Neuronal stem cell (in vitro differentiated cells): ENCODE data around the gene GNPTG. TPM values are rescaled to one million over a fixed set of nuclear protein-coding genes. Genes with fewer than 3 reads are reported as not detected.
A peak's percentile ranks its signal among the peaks of the same experiment; 100 is the strongest.

Experiments used
- DNase-seq: peaks from one replicate; pipeline ENCODE4 v3.0.0-alpha.2; 2013; ENCODE audit warnings: low spot score
- H2AFZ ChIP-seq: one replicate; pipeline ENCODE4 v1.6.1; 2013; ENCODE audit warnings: mild to moderate bottlenecking, low read length, inconsistent platforms
- H2AK5ac ChIP-seq: 2 replicates; pipeline ENCODE4 v1.6.1; 2013; ENCODE audit warnings: low read depth, mild to moderate bottlenecking, inconsistent platforms, low read length, moderate library complexity, mixed read lengths
- H2BK120ac ChIP-seq: 2 replicates; pipeline ENCODE4 v1.6.1; 2013; ENCODE audit warnings: low read depth, mild to moderate bottlenecking, inconsistent platforms, low read length, moderate library complexity, mixed read lengths
- H2BK12ac ChIP-seq: one replicate; pipeline ENCODE4 v1.6.1; 2013; ENCODE audit warnings: low read length, inconsistent platforms
- H2BK15ac ChIP-seq: 2 replicates; pipeline ENCODE4 v1.6.1; 2013; ENCODE audit warnings: mild to moderate bottlenecking, low read length, inconsistent platforms, mixed read lengths
- H2BK5ac ChIP-seq: one replicate; pipeline ENCODE4 v1.6.1; 2013; ENCODE audit warnings: inconsistent platforms, mild to moderate bottlenecking, low read length, moderate library complexity
- H3K14ac ChIP-seq: one replicate; pipeline ENCODE4 v1.6.1; 2013; ENCODE audit warnings: low read length, inconsistent platforms
- H3K18ac ChIP-seq: 2 replicates; pipeline ENCODE4 v1.6.1; 2013; ENCODE audit warnings: low read length, inconsistent platforms
- H3K23ac ChIP-seq: 2 replicates; pipeline ENCODE4 v1.6.1; 2013; ENCODE audit warnings: low read depth, mild to moderate bottlenecking, mixed read lengths, low read length, inconsistent platforms; ENCODE audit not compliant: poor library complexity
- H3K27ac ChIP-seq: replicated peaks from 3 replicates; pipeline ENCODE4 v1.5.1; 2013; ENCODE audit warnings: low read length, inconsistent platforms
- H3K27me3 ChIP-seq, 3 experiments: 2 replicates each; pipeline ENCODE4 v1.6.1; 2013; ENCODE audit warnings: low read length in 3 of 3, mild to moderate bottlenecking in 2 of 3, inconsistent platforms in 1 of 3, low read depth in 1 of 3, mixed read lengths in 1 of 3, moderate library complexity in 1 of 3; ENCODE audit not compliant: control insufficient read depth in 3 of 3, insufficient read depth in 3 of 3
- H3K36me3 ChIP-seq, 2 donors: replicated peaks in 1 of 2; 2 replicates each; pipeline ENCODE4 v1.6.1; 2013; ENCODE audit warnings: low read length in 2 of 2; ENCODE audit not compliant: control insufficient read depth in 2 of 2, insufficient read depth in 2 of 2
- H3K4ac ChIP-seq: 2 replicates; pipeline ENCODE4 v1.6.1; 2013; ENCODE audit warnings: inconsistent platforms, mild to moderate bottlenecking, low read length, moderate library complexity
- H3K4me1 ChIP-seq, 2 donors: 1 replicate in 1 of 2; 2 replicates in 1 of 2; pipeline ENCODE4 v1.6.1; 2013; ENCODE audit warnings: low read length in 2 of 2, low read depth in 1 of 2; ENCODE audit not compliant: control insufficient read depth in 2 of 2, insufficient read depth in 1 of 2
- H3K4me2 ChIP-seq: one replicate; pipeline ENCODE4 v1.6.1; 2013; ENCODE audit warnings: mild to moderate bottlenecking, low read length, inconsistent platforms; ENCODE audit not compliant: insufficient read depth, poor library complexity, severe bottlenecking
- H3K4me3 ChIP-seq, 2 donors: 2 replicates each; pipeline ENCODE4 v1.5.1; 2013; ENCODE audit warnings: low read length in 2 of 2, mild to moderate bottlenecking in 2 of 2, inconsistent platforms in 1 of 2, moderate library complexity in 1 of 2
- H3K79me1 ChIP-seq: one replicate; pipeline ENCODE4 v1.6.1; 2013; ENCODE audit warnings: low read depth, mild to moderate bottlenecking, inconsistent platforms, low read length, moderate library complexity
- H3K9ac ChIP-seq: one replicate; pipeline ENCODE4 v1.6.1; 2013; ENCODE audit warnings: mild to moderate bottlenecking, low read depth, low read length, inconsistent platforms; ENCODE audit not compliant: poor library complexity
- H3K9me3 ChIP-seq, 2 donors: replicated peaks in 1 of 2; 2 replicates each; pipeline versions ENCODE3 to v1.6.1; 2013; ENCODE audit warnings: low read length in 2 of 2, mild to moderate bottlenecking in 2 of 2, inconsistent platforms in 1 of 2, low read depth in 1 of 2, mixed read lengths in 1 of 2, moderate library complexity in 1 of 2; ENCODE audit not compliant: control insufficient read depth in 2 of 2, insufficient read depth in 1 of 2
- H4K8ac ChIP-seq: one replicate; pipeline ENCODE4 v1.6.1; 2013; ENCODE audit warnings: low read depth, mild to moderate bottlenecking, inconsistent platforms, low read length, moderate library complexity
- H4K91ac ChIP-seq: one replicate; pipeline ENCODE4 v1.6.1; 2013; ENCODE audit warnings: low read length, low read depth, mild to moderate bottlenecking, inconsistent platforms; ENCODE audit not compliant: poor library complexity
- WGBS, 2 donors: extraction: QIAGEN DNeasy Blood & Tissue Kit; methylation state at CpG; one replicate each; pipeline ENCODE4 v1.1.7; 2013; ENCODE audit warnings: missing lambda C conversion rate in 2 of 2, mixed read lengths in 1 of 2; ENCODE audit not compliant: insufficient read length in 2 of 2, insufficient replicate concordance in 1 of 2; ENCODE audit errors: extremely low coverage in 2 of 2; 5-methylcytosine and 5-hydroxymethylcytosine counted together
- polyA plus RNA-seq, 2 experiments: library from polyadenylated mRNA; stranded (reverse); fragments of 200-250 nt; gene quantifications; one replicate each; pipeline ENCODE4 v1.2.3, GENCODE V29; 2013

The GNPTG gene
- polyA plus RNA-seq (2013, experiment 1 of 2), result 14.7 TPM
- polyA plus RNA-seq (2013, experiment 2 of 2), result 13.2 TPM

GRCh38 chr16:1351582-1352362 lies at the start of gene GNPTG, which contains the start of gene TSR3:
GNPTG (plus strand) TSS chr16:1351931; CDS start chr16:1351966, 35 bp downstream.
TSR3 (minus strand) TSS chr16:1351878; CDS start chr16:1351804, 74 bp downstream.
- H3K18ac ChIP-seq, result peak within 1 kb of the TSS; percentile 97
- H2AK5ac ChIP-seq, result peak within 1 kb of the TSS; percentile 95
- peak; percentile 89 for DNase-seq
- peaks cover 8 to 12% of the 10 kb centered on the region in 2 donors for H3K4me1 ChIP-seq
- H4K91ac ChIP-seq, result peak within 1 kb of the TSS; percentile 30
- peak within 1 kb of the TSS; percentile 95 for H2AFZ ChIP-seq
- H2BK12ac ChIP-seq, result no peak within 1 kb of the TSS
- H3K36me3 ChIP-seq, result peaks cover 16 to 38% of the 10 kb centered on the region in 2 donors
- no peak within 1 kb of the TSS for H3K27ac ChIP-seq
- H3K9ac ChIP-seq, result peak within 1 kb of the TSS; percentile 100
- H3K4ac ChIP-seq, result peak within 1 kb of the TSS; percentile 84
- no peaks in the 10 kb centered on the region for H3K9me3 ChIP-seq
- peak within 1 kb of the TSS; percentile 66 for H2BK5ac ChIP-seq
- peak within 1 kb of the TSS; percentile 93 to 95 for H3K4me3 ChIP-seq
- no CpG with 5 or more reads among the region's 98 CpGs for WGBS, 2 donors
- H3K79me1 ChIP-seq, result peaks cover 36% of the 10 kb centered on the region
- H3K27me3 ChIP-seq, result no peaks in the 10 kb centered on the region
- peak within 1 kb of the TSS; percentile 64 for H3K14ac ChIP-seq
- H2BK15ac ChIP-seq, result no peak within 1 kb of the TSS
- peak within 1 kb of the TSS; percentile 89 for H3K23ac ChIP-seq
- peak within 1 kb of the TSS; percentile 92 for H4K8ac ChIP-seq
- H2BK120ac ChIP-seq, result peak within 1 kb of the TSS; percentile 91
- peak within 1 kb of the TSS; percentile 97 for H3K4me2 ChIP-seq

- no peak overlapping the region for H3K4me3 ChIP-seq
- no peak overlapping the region for H2BK120ac ChIP-seq
- H3K79me1 ChIP-seq, result no peaks in the 10 kb centered on the region
- no peak overlapping the region for H2BK5ac ChIP-seq
- H4K8ac ChIP-seq, result no peak overlapping the region
- H3K18ac ChIP-seq, result peak overlapping the region; percentile 17
- H2AFZ ChIP-seq, result no peak overlapping the region
- no peak for DNase-seq
- peaks cover 0 to 6% of the 10 kb centered on the region in 2 donors for H3K36me3 ChIP-seq
- no peak overlapping the region for H2BK12ac ChIP-seq
- H3K4me1 ChIP-seq, result peaks cover 2 to 3% of the 10 kb centered on the region in 2 donors
- no peaks in the 10 kb centered on the region for H3K9me3 ChIP-seq
- H3K14ac ChIP-seq, result no peak overlapping the region
- no peak overlapping the region for H2BK15ac ChIP-seq
- H3K4me2 ChIP-seq, result no peak overlapping the region
- no peak overlapping the region for H3K4ac ChIP-seq
- no peak overlapping the region for H3K23ac ChIP-seq
- H4K91ac ChIP-seq, result no peak overlapping the region
- H2AK5ac ChIP-seq, result no peak overlapping the region
- H3K27ac ChIP-seq, result no peak overlapping the region
- peaks cover 0 to 12% (median 0%) of the 10 kb centered on the region in 3 experiments for H3K27me3 ChIP-seq
- WGBS, 2 donors, result no CpG with 5 or more reads among the region's 12 CpGs
- H3K9ac ChIP-seq, result peak overlapping the region; percentile 60
Measured at GRCh38 chr16:1305823-1306222, 45.9 kb upstream of the GNPTG start.

DNA sequence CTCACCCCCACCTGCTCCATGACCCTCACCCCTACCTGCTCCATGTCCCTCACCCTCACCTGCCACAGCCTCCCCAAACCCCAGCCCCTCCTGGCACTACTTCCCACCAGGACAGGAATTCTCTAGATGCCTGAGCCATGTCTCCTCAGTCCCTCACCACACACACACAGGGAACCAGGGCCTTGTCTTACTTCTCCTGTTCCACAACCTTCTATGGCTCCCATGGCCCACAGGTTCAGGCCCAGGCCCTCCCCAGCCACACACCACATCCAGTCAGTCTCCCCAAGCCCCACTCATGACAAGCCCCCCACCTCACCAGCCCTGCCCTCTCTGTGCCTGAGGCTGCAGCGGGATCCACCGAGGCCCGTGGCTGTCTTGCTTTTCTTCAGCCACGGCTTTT lies 45.4 kb upstream of the GNPTG start:
- Histone ChIP-seq H2BK5ac (no peak overlapping the region), H3K14ac (no peak overlapping the region), H3K4me3 (no peak overlapping the region), H4K8ac (no peak overlapping the region), H3K27ac (no peak overlapping the region), H3K4me2 (no peak overlapping the region), H3K4ac (no peak overlapping the region), H3K4me1 (peaks cover 5 to 8% of the 10 kb centered on the region in 2 donors), H3K9me3 (no peaks in the 10 kb centered on the region), H3K9ac (peak overlapping the region; percentile 60), H2BK120ac (no peak overlapping the region), H3K79me1 (peaks cover 1% of the 10 kb centered on the region), H2BK12ac (no peak overlapping the region), H3K27me3 (peaks cover 0 to 9% (median 0%) of the 10 kb centered on the region in 3 experiments), H2AFZ (no peak overlapping the region), H3K36me3 (peaks cover 0 to 11% of the 10 kb centered on the region in 2 donors), H3K23ac (no peak overlapping the region), H2AK5ac (peak overlapping the region; percentile 32), H2BK15ac (no peak overlapping the region), H3K18ac (no peak overlapping the region), H4K91ac (no peak overlapping the region)
- WGBS, 2 donors, result no CpG with 5 or more reads among the region's 4 CpGs
- DNase-seq, result no peak
